Ishikawa (cell line): ENCODE data around the gene EDC3.
A peak's percentile ranks its signal among the peaks of the same experiment; 100 is the strongest.

ENCODE experiments used
- CEBPB ChIP-seq: IDR thresholded peaks from 2 replicates; pipeline ENCODE4 v1.6.1; 2012
- CREB1 ChIP-seq: IDR thresholded peaks from 2 replicates; pipeline ENCODE4 v1.6.1; 2012; ENCODE audit warnings: low read depth
- EGR1 ChIP-seq: IDR thresholded peaks from 2 replicates; pipeline ENCODE4 v1.6.1; 2012
- EP300 ChIP-seq: IDR thresholded peaks from 2 replicates; pipeline ENCODE4 v1.6.1; 2012; ENCODE audit warnings: borderline replicate concordance
- FOXM1 ChIP-seq: IDR thresholded peaks from 2 replicates; pipeline ENCODE4 v1.6.1; 2012; ENCODE audit warnings: low read depth, borderline replicate concordance
- NFIC ChIP-seq: IDR thresholded peaks from 2 replicates; pipeline ENCODE4 v1.6.1; 2012
- RAD21 ChIP-seq: IDR thresholded peaks from 2 replicates; pipeline ENCODE4 v1.6.1; 2012; ENCODE audit warnings: low read depth
- TAF1 ChIP-seq: IDR thresholded peaks from 2 replicates; pipeline ENCODE4 v1.6.1; 2012; ENCODE audit warnings: low read depth, mild to moderate bottlenecking
- TCF12 ChIP-seq: IDR thresholded peaks from 2 replicates; pipeline ENCODE4 v1.6.1; 2012; ENCODE audit warnings: low read depth
- TEAD4 ChIP-seq: IDR thresholded peaks from 2 replicates; pipeline ENCODE4 v1.6.1; 2012
- YY1 ChIP-seq: IDR thresholded peaks from 2 replicates; pipeline ENCODE4 v1.6.1; 2012; ENCODE audit warnings: low read depth
- ZBTB7A ChIP-seq: IDR thresholded peaks from 2 replicates; pipeline ENCODE4 v1.6.1; 2012; ENCODE audit warnings: low read depth
- TF ChIP-seq, protein P1 (sequence below): IDR thresholded peaks from 2 replicates; pipeline ENCODE4 v1.6.1; 2012
- TF ChIP-seq, protein P2 (sequence below): IDR thresholded peaks from 2 replicates; pipeline ENCODE4 v1.6.1; 2012
- TF ChIP-seq, protein P3 (sequence below): IDR thresholded peaks from 2 replicates; pipeline ENCODE4 v1.6.1; 2012; ENCODE audit warnings: low read depth, mild to moderate bottlenecking

The EDC3 gene

DNA sequence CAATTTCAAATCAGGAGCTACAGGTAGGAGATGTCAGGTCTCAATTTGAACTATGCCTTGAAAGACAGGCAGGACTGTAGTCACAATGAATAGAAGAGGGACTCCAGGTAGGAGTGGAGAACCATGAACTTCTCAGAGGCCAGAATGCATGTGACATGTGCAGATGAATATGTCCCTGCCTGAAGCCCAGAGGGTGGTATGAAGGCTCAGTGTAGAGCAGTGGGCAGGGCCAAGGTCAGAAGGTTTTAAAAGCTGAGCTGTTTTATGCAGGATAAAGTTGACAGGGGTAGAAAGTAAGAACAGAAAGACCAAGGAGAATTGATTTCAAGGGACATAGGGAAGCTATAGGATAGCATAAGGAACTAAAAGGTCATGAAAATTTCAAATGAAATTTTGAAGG is 49.3 kb downstream of the EDC3 start:
- TF ChIP-seq ZBTB7A (no peak), RAD21 (no peak), FOXM1 (no peak), NFIC (no peak), EGR1 (no peak), TCF12 (no peak)
- TF ChIP-seq, protein P1, sequence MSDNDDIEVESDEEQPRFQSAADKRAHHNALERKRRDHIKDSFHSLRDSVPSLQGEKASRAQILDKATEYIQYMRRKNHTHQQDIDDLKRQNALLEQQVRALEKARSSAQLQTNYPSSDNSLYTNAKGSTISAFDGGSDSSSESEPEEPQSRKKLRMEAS, result no peak
- TF ChIP-seq, protein P2, sequence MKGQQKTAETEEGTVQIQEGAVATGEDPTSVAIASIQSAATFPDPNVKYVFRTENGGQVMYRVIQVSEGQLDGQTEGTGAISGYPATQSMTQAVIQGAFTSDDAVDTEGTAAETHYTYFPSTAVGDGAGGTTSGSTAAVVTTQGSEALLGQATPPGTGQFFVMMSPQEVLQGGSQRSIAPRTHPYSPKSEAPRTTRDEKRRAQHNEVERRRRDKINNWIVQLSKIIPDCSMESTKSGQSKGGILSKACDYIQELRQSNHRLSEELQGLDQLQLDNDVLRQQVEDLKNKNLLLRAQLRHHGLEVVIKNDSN, result no peak

DNA sequence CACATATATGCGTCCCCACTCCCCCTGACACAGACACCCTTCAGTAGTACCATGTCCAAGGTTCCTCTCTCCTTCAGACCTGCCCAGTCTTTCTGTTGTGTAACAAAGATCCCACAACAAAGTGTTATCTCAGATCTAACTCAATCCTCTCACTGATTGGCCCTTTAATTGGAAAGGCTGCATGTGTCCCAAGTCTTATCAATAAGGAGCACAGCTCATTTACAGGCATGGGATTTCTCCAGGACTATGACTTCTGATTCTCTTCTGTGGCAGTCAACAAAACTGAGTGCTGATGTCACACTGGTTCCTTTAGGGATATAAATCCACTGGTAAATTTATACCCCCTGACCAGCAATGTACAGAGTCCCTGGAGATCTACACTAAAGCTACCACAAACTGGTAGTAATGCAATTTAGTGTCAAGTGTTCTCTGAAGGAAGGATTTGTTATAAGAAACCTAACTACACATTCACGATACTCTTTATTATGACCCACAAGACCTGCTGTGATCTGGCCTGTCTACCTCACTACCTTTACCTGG is 52.1 kb downstream of the EDC3 start:
- TF ChIP-seq ZBTB7A (no peak), CEBPB (no peak), TCF12 (no peak), CREB1 (no peak), YY1 (no peak), RAD21 (no peak), NFIC (no peak), EP300 (no peak), EGR1 (no peak), TEAD4 (no peak), FOXM1 (no peak)
- TF ChIP-seq, protein P2, result no peak
- TF ChIP-seq, protein P1, result no peak
- TF ChIP-seq, protein P3, sequence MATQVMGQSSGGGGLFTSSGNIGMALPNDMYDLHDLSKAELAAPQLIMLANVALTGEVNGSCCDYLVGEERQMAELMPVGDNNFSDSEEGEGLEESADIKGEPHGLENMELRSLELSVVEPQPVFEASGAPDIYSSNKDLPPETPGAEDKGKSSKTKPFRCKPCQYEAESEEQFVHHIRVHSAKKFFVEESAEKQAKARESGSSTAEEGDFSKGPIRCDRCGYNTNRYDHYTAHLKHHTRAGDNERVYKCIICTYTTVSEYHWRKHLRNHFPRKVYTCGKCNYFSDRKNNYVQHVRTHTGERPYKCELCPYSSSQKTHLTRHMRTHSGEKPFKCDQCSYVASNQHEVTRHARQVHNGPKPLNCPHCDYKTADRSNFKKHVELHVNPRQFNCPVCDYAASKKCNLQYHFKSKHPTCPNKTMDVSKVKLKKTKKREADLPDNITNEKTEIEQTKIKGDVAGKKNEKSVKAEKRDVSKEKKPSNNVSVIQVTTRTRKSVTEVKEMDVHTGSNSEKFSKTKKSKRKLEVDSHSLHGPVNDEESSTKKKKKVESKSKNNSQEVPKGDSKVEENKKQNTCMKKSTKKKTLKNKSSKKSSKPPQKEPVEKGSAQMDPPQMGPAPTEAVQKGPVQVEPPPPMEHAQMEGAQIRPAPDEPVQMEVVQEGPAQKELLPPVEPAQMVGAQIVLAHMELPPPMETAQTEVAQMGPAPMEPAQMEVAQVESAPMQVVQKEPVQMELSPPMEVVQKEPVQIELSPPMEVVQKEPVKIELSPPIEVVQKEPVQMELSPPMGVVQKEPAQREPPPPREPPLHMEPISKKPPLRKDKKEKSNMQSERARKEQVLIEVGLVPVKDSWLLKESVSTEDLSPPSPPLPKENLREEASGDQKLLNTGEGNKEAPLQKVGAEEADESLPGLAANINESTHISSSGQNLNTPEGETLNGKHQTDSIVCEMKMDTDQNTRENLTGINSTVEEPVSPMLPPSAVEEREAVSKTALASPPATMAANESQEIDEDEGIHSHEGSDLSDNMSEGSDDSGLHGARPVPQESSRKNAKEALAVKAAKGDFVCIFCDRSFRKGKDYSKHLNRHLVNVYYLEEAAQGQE, result no peak

DNA sequence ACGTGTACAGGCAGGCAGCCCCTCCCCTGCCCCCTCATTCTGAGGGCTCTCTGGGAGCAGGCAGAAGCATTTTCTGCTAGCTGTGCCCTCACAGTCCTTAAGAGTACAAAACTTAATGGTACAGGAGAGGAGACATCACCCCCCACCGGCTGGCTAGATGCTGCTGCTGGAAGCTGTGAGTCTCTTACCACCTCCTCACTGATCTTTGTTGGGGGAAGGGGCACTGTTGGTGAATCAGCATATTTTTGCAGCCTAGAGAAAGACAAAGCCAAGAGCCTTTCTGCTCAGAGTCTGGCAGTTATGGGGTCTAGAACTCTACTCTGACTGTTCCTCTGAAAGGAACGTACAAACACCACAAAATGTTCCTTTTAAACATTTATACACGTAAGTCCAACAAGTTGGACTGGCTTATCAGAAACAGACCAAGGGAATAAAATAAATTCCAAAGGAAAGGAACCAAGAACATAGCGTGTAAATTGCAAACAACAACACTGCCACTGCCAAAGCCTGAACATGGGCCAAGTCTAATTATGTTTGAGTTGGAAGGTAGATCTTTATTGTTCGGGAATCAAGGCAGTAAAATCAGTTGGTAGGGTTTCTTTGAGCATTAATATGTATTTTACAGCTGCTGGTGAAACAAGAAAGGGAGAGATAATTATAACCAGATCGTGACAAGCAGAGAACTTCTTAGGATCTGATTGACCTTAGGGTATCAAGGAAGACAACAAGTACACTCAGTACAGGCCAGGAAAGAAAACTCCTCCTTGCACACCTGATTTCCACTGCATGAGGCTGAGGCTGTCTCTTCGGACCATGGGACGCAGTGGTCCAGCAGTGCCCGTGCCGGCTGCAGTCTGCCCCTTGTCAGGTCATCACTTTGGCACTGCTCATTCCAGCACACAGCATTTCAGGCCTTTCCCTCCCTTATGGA is 52.8 kb downstream of the EDC3 start:
- TF ChIP-seq YY1, result no peak
- TF ChIP-seq EP300, result peak; percentile 50; the same call in 1 of the 2 replicates
- TF ChIP-seq CREB1, result no peak
- TF ChIP-seq ZBTB7A, result no peak
- TF ChIP-seq TEAD4, result no peak
- TF ChIP-seq TCF12, result no peak
- TF ChIP-seq NFIC, result peak; percentile 78

DNA sequence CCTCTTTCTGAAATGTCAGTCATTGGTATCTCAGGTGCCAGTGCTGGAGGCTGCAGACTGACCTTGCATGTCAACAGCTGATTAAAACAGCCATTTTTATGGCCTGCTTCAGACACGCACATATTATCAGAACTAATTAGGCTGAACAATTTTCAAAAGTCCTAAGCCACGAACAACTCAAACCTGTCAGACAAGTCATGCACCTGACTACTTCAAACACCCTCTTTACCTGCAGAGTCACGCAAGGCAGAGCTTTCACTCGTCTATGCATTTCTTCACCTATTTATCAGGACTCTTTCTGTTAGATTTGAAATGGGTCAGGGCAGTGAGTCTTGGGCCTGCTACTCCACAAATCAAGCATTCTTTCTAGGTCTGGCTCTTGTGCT is 53.5 kb downstream of the EDC3 start:
- TF ChIP-seq EP300, result peak; percentile 100
- TF ChIP-seq, protein P1, result peak; percentile 82
- peak; percentile 66; the same call in 1 of the 2 replicates for TF ChIP-seq YY1
- no peak for TF ChIP-seq CREB1
- TF ChIP-seq EGR1, result no peak
- peak; percentile 98 for TF ChIP-seq FOXM1
- TF ChIP-seq TCF12, result peak; percentile 100
- TF ChIP-seq, protein P2, result peak; percentile 66
- TF ChIP-seq ZBTB7A, result no peak
- TF ChIP-seq CEBPB, result peak; percentile 80
- TF ChIP-seq, protein P3, result no peak
- TF ChIP-seq NFIC, result peak; percentile 99
- peak; percentile 33; the same call in 1 of the 2 replicates for TF ChIP-seq RAD21
- peak; percentile 96 for TF ChIP-seq TEAD4
- TF ChIP-seq TAF1, result no peak

DNA sequence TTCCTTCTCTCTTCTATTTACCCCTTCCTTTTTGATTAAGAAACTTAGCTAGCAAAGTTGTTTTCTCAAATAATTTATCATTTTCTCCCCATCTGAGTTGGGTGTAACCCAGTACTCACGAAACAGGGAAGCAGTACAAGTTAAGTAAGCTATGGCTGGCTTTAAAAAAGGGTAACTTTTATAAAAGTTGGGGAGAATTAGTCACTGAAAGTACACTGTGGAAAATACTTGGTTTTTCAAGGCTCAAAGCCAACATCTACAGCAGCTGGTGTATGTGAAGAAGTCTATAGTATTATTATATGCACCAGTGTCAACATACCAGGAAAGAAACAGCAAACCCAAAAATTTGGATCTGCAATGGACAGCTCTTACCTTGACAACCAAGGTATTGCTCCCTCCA is 54.7 kb downstream of the EDC3 start:
- TF ChIP-seq CEBPB, result no peak
- TF ChIP-seq EP300, result no peak
- TF ChIP-seq CREB1, result no peak
- TF ChIP-seq FOXM1, result no peak
- TF ChIP-seq TEAD4, result no peak
- TF ChIP-seq TAF1, result no peak
- TF ChIP-seq RAD21, result no peak
- no peak for TF ChIP-seq EGR1
- no peak for TF ChIP-seq TCF12
- no peak for TF ChIP-seq YY1
- TF ChIP-seq, protein P1, result no peak
- no peak for TF ChIP-seq ZBTB7A
- TF ChIP-seq NFIC, result no peak
- TF ChIP-seq, protein P3, result no peak
- TF ChIP-seq, protein P2, result no peak
